Thyroid gland (tissue), 4 donors: ENCODE data around the gene KRT76.

Experiments used
- CTCF ChIP-seq, 6 experiments: fragments of 200-600 bp in 3 of 6; fragments of 450-650 bp in 3 of 6; sonication (generic) in 3 of 6; IDR thresholded peaks; one replicate each; pipeline ENCODE4 v1.5.1; 2016 to 2019; ENCODE audit warnings: antibody characterized with exemption in 6 of 6, mild to moderate bottlenecking in 2 of 6, inconsistent platforms in 1 of 6, moderate library complexity in 1 of 6
- POLR2A ChIP-seq, 2 donors: fragments of 450-650 bp; IDR thresholded peaks; one replicate each; pipeline ENCODE4 v1.6.1; 2017; ENCODE audit warnings: antibody characterized with exemption in 2 of 2, mild to moderate bottlenecking in 2 of 2, moderate library complexity in 1 of 2

DNA sequence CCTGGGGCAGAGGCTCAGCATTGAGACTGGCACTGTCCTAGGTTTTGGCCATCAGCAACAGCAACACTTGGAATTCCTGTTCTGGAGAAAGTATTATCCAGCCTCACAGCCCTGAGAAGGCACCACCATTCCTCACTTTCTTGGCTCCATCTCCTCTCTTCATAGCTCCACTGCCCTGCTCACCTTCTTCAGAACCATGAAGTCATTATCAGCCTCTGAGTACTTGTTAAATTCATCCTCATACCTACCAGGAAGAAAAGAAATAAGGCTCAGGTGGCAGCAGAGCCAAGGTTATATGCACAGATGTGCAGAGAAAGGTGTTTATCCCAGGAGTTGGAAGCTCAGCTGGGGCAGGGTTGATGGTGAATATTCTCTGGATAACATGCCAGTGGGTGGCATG lies 25.4 kb downstream of the KRT76 start:
- TF ChIP-seq CTCF (IDR thresholded peaks at IDR 0.05) (no peak), POLR2A (IDR thresholded peaks at IDR 0.05) (no peak)
